ENCODE measurements around the gene MED13L.

MED13L gene

GRCh38 chr12:116276652-116277466, 634 bp downstream of the MED13L start:
- peak; percentile 46 for DNase-seq

- no peak for DNase-seq
Observed at GRCh38 chr12:116274551-116275375, 2.7 kb downstream of the MED13L start.

- no peak for DNase-seq
Observed at GRCh38 chr12:116273813-116274550, 3.5 kb downstream of the MED13L start.

GRCh38 chr12:116267948-116268347, 9.5 kb downstream of the MED13L start:
- no peak for DNase-seq

GRCh38 chr12:116266631-116267349, 10.7 kb downstream of the MED13L start:
- no peak for DNase-seq

- DNase-seq, result no peak
Observed at GRCh38 chr12:116266168-116266601, 11.3 kb downstream of the MED13L start.

GRCh38 chr12:116265351-116266147, 11.9 kb downstream of the MED13L start:
- DNase-seq, result no peak

GRCh38 chr12:116264525-116265070, 12.9 kb downstream of the MED13L start:
- no peak for DNase-seq

- no peak for DNase-seq
Observed at GRCh38 chr12:116263844-116264243, 13.6 kb downstream of the MED13L start.

- no peak for DNase-seq
Observed at GRCh38 chr12:116263431-116263830, 14.1 kb downstream of the MED13L start.

GRCh38 chr12:116262741-116263140, 14.8 kb downstream of the MED13L start:
- no peak for DNase-seq

GRCh38 chr12:116261525-116262100, 15.9 kb downstream of the MED13L start:
- DNase-seq, result no peak

GRCh38 chr12:116259800-116260577, 17.5 kb downstream of the MED13L start:
- DNase-seq, result no peak

- DNase-seq, result no peak
Observed at GRCh38 chr12:116257826-116258225, 19.7 kb downstream of the MED13L start.

GRCh38 chr12:116257215-116257614, 20.3 kb downstream of the MED13L start:
- DNase-seq, result no peak

GRCh38 chr12:116249938-116250337, 27.6 kb downstream of the MED13L start:
- DNase-seq, result no peak

GRCh38 chr12:116248930-116249329, 28.6 kb downstream of the MED13L start:
- no peak for DNase-seq

GRCh38 chr12:116248433-116248832, 29.1 kb downstream of the MED13L start:
- DNase-seq, result no peak

- DNase-seq, result no peak
Observed at GRCh38 chr12:116247377-116247776, 30.1 kb downstream of the MED13L start.
